ENCODE data around the gene ADARB2. TPM values are rescaled to one million over a fixed set of nuclear protein-coding genes. Genes with fewer than 3 reads are reported as not detected.

Gene ADARB2
- total and polyA plus RNA-seq, 7 donors: 0.05 to 0.39 (median 0.15) TPM; not detected in 2

- Histone ChIP-seq H3K9me3 (no peaks in the 10 kb centered on the region), H3K36me3 (ENCODE audit: insufficient read depth in 1 of 2, low read depth in 1 of 2) (no peaks in the 10 kb centered on the region), H3K4me1 (no peaks in the 10 kb centered on the region), H3K27me3 (ENCODE audit: insufficient read depth in 3 of 3, low read length in 2 of 3) (peaks cover 0 to 2% (median 0%) of the 10 kb centered on the region in 3 donors), H3K4me3 (no peak overlapping the region), H3K27ac (no peak overlapping the region)
- DNase-seq: no peak
- no peak for TF ChIP-seq CTCF (IDR thresholded peaks at IDR 0.05)
- WGBS, 3 donors: 84 to 86% (median 84%) methylated on average over 13 of the region's 13 CpGs
- intact Hi-C loops (cut with DNase I): no loop called here
- no peak for ATAC-seq
Measured at GRCh38 chr10:1170867-1171180, 566.5 kb downstream of the ADARB2 start.

GRCh38 chr10:1169981-1170866, 567.1 kb downstream of the ADARB2 start:
- H3K27me3 ChIP-seq (ENCODE audit: insufficient read depth in 3 of 3, low read length in 2 of 3): peaks cover 0 to 2% (median 0%) of the 10 kb centered on the region in 3 donors
- H3K4me3 ChIP-seq: no peak overlapping the region
- intact Hi-C loops (cut with DNase I): no loop called here
- 47 to 49% (median 48%) methylated on average over 22 of the region's 22 CpGs for WGBS, 3 donors
- no peaks in the 10 kb centered on the region for H3K36me3 ChIP-seq (ENCODE audit: insufficient read depth in 1 of 2, low read depth in 1 of 2)
- no peak for ATAC-seq
- H3K4me1 ChIP-seq: no peaks in the 10 kb centered on the region
- H3K9me3 ChIP-seq: no peaks in the 10 kb centered on the region
- no peak for DNase-seq
- H3K27ac ChIP-seq: no peak overlapping the region
- TF ChIP-seq CTCF (IDR thresholded peaks at IDR 0.05): no peak

GRCh38 chr10:1169186-1169885, 568.0 kb downstream of the ADARB2 start:
- no peaks in the 10 kb centered on the region for H3K9me3 ChIP-seq
- no peak overlapping the region for H3K4me3 ChIP-seq
- no peak for ATAC-seq
- no peaks in the 10 kb centered on the region for H3K36me3 ChIP-seq (ENCODE audit: insufficient read depth in 1 of 2, low read depth in 1 of 2)
- peaks cover 0 to 2% (median 0%) of the 10 kb centered on the region in 3 donors for H3K27me3 ChIP-seq (ENCODE audit: insufficient read depth in 3 of 3, low read length in 2 of 3)
- DNase-seq: no peak
- no peak overlapping the region for H3K27ac ChIP-seq
- WGBS, 3 donors: 69 to 79% (median 69%) methylated on average over 23 of the region's 23 CpGs
- H3K4me1 ChIP-seq: no peaks in the 10 kb centered on the region
- intact Hi-C loops (cut with DNase I): no loop called here
- no peak for TF ChIP-seq CTCF (IDR thresholded peaks at IDR 0.05)

- 80 to 90% (median 85%) methylated on average over 13 of the region's 13 CpGs for WGBS, 3 donors
- intact Hi-C loops (cut with DNase I): no loop called here
Measured at GRCh38 chr10:1168763-1169162, 568.6 kb downstream of the ADARB2 start.

More at GRCh38 chr10:1168763-1169162, 568.6 kb downstream of the ADARB2 start:
- H3K27ac ChIP-seq: no peak overlapping the region
- no peak for TF ChIP-seq CTCF (IDR thresholded peaks at IDR 0.05)
- no peaks in the 10 kb centered on the region for H3K4me1 ChIP-seq
- peaks cover 0 to 2% (median 0%) of the 10 kb centered on the region in 3 donors for H3K27me3 ChIP-seq (ENCODE audit: insufficient read depth in 3 of 3, low read length in 2 of 3)
- DNase-seq: no peak
- no peaks in the 10 kb centered on the region for H3K9me3 ChIP-seq
- ATAC-seq: no peak
- H3K36me3 ChIP-seq (ENCODE audit: insufficient read depth in 1 of 2, low read depth in 1 of 2): no peaks in the 10 kb centered on the region
- H3K4me3 ChIP-seq: no peak overlapping the region
